Stimulated activated CD4-positive, alpha-beta T cell treated with anti-CD3 and anti-CD28 coated beads, TNF-alpha, amount 100 ng/mL, for 1 hour (primary cell): Measurements from ENCODE around the gene CCDC107.
"Not testable (repeated sequence)": the region's sequence is repeated elsewhere in the genome, so short reads cannot be mapped to it uniquely, and the experiment has no call there.

Experiments used
- DNase-seq, 3 donors: peaks; one replicate each; pipeline ENCODE4 v3.0.0-alpha.2; 2020; ENCODE audit warnings: low read depth in 3 of 3, low spot score in 1 of 3

Gene CCDC107

GRCh38 chr9:35637427-35637955 is 20.6 kb upstream of the CCDC107 start:
- not testable (repeated sequence) for DNase-seq

- DNase-seq, result not testable (repeated sequence)
Observed at GRCh38 chr9:35638751-35639150, 19.3 kb upstream of the CCDC107 start.

- not testable (repeated sequence) for DNase-seq
Observed at GRCh38 chr9:35639225-35639624, 18.9 kb upstream of the CCDC107 start.

- no peak for DNase-seq
Observed at GRCh38 chr9:35639631-35640030, 18.5 kb upstream of the CCDC107 start.

GRCh38 chr9:35640431-35640830 is 17.7 kb upstream of the CCDC107 start:
- DNase-seq, result not testable (repeated sequence)

GRCh38 chr9:35641478-35641877 is 16.6 kb upstream of the CCDC107 start:
- not testable (repeated sequence) for DNase-seq

GRCh38 chr9:35643046-35643445 is 15.0 kb upstream of the CCDC107 start:
- no peak for DNase-seq

GRCh38 chr9:35645736-35646135 is 12.4 kb upstream of the CCDC107 start:
- DNase-seq, result not testable (repeated sequence)

- no peak for DNase-seq
Observed at GRCh38 chr9:35646153-35646532, 11.9 kb upstream of the CCDC107 start.

- peak; percentile 72 to 91 (median 85) for DNase-seq
Observed at GRCh38 chr9:35646533-35647265, 11.4 kb upstream of the CCDC107 start.

- peak in 1 of 3 donors; percentile 38 for DNase-seq
Observed at GRCh38 chr9:35649431-35650340, 8.4 kb upstream of the CCDC107 start.

GRCh38 chr9:35650341-35651158 is 7.5 kb upstream of the CCDC107 start, which contains the start of gene SIT1:
TSS of gene SIT1 (minus strand) at chr9:35650931. CDS start at chr9:35650853, 78 bp downstream.
- DNase-seq, result no peak

- DNase-seq, result no peak
Observed at GRCh38 chr9:35651956-35652828, 5.9 kb upstream of the CCDC107 start.

- no peak for DNase-seq
Observed at GRCh38 chr9:35652829-35653209, 5.3 kb upstream of the CCDC107 start.

- DNase-seq, result no peak
Observed at GRCh38 chr9:35653611-35654010, 4.5 kb upstream of the CCDC107 start.

- no peak for DNase-seq
Observed at GRCh38 chr9:35656348-35656747, 1.7 kb upstream of the CCDC107 start.

GRCh38 chr9:35656831-35657545 is 1.1 kb upstream of the CCDC107 start:
- DNase-seq, result no peak

- DNase-seq, result peak; percentile 75 to 85 (median 84)
Observed at GRCh38 chr9:35657546-35658136, 451 bp upstream of the CCDC107 start, which contains the start of gene RMRP. TSS of gene RMRP (minus strand) at chr9:35658019.

GRCh38 chr9:35658968-35659220 is 802 bp downstream of the CCDC107 start:
- DNase-seq, result no peak
